Measurements from ENCODE around the gene HOOK2. TPM values are rescaled to one million over a fixed set of nuclear protein-coding genes. Genes with fewer than 3 reads are reported as not detected.

HOOK2 gene
- total and polyA plus RNA-seq, 4 donors: 39.8 to 67.4 (median 50.6) TPM

DNA sequence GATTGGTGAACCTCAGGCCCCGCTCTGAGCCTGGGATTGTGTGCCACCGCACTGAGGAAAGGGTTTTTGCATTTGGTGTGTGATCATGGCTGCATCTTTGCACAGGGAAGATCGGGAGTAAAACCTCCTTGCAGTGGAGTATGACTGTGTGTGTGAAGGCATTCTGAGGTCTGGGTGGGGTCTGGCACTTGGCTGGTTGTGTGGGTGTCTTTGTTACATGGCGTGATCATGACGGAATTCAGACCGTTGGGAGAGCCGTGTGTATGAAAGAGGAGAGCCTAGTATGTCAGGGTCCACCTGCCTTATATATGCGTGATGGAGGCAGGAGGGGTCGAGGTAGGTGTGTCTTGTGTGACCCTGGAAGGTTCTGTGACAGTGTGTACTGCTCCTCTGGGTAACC is 24.5 kb downstream of the HOOK2 start:
- no peak for ATAC-seq (ENCODE audit: insufficient read depth, low FRiP score)
- H3K9me3 ChIP-seq (ENCODE audit: control insufficient read depth in 4 of 4, insufficient read depth in 3 of 4, low read length in 3 of 4): peaks cover 0 to 11% (median 2%) of the 10 kb centered on the region in 4 donors
- no peak overlapping the region for H3K9ac ChIP-seq (ENCODE audit: insufficient read depth in 1 of 2, low read length in 2 of 2)
- TF ChIP-seq CTCF (IDR thresholded peaks at IDR 0.05; ENCODE audit: control extremely low read depth, extremely low read depth): no peak
- H3K36me3 ChIP-seq (ENCODE audit: control insufficient read depth in 4 of 4, insufficient read depth in 4 of 4, low read length in 4 of 4): peaks cover 5 to 17% (median 16%) of the 10 kb centered on the region in 4 donors
- peaks cover 0 to 16% (median 6%) of the 10 kb centered on the region in 3 donors for H3K27me3 ChIP-seq (ENCODE audit: control insufficient read depth in 3 of 3, insufficient read depth in 3 of 3, low read length in 2 of 3)
- no peak overlapping the region for H3K4me3 ChIP-seq
- peaks cover 0 to 4% (median 0%) of the 10 kb centered on the region in 5 donors for H3K4me1 ChIP-seq (ENCODE audit: control insufficient read depth in 5 of 5, insufficient read depth in 5 of 5, low read length in 5 of 5)
- WGBS, 2 donors: 72 to 73% methylated on average over 9 of the region's 9 CpGs
- DNase-seq: no peak
- H3K27ac ChIP-seq (ENCODE audit: low read depth in 1 of 2, low read length in 1 of 2): no peak overlapping the region

DNA sequence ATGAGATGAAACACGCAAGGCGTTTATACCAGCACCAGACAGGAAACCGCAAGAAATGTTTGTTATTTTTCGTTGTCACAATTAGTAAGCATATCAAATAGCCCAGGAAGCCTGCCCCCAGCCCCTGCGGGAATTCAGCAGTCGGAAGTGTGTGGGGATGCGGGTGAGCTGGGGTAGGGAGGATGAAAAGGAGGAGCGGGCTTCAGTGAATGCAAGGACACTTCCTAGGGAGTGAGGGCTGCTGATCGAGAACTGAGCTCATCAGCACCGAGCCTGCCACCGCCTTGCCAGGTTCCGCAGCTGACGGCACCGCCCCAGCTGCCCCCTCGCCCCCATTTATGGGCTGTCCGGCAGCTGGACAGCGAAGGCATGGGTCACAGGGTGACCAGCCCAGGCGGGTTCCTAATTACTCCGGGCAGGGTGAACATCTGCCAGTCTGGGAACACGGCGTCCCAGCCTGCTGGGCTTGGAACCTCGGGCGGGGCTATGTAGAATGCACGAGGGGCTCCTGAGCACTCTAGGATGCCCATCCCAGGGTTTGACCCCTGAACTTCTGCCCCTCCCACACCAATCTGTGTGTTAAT is 25.3 kb downstream of the HOOK2 start:
- DNase-seq (no peak), ATAC-seq (ENCODE audit: insufficient read depth, low FRiP score) (no peak)
- H3K27me3 ChIP-seq (ENCODE audit: control insufficient read depth in 3 of 3, insufficient read depth in 3 of 3, low read length in 2 of 3): peaks cover 0 to 16% (median 6%) of the 10 kb centered on the region in 3 donors
- peaks cover 0 to 4% (median 0%) of the 10 kb centered on the region in 5 donors for H3K4me1 ChIP-seq (ENCODE audit: control insufficient read depth in 5 of 5, insufficient read depth in 5 of 5, low read length in 5 of 5)
- WGBS, 2 donors: 36 to 37% methylated on average over 24 of the region's 24 CpGs
- TF ChIP-seq CTCF (IDR thresholded peaks at IDR 0.05; ENCODE audit: control extremely low read depth, extremely low read depth): no peak
- peaks cover 0 to 11% (median 2%) of the 10 kb centered on the region in 4 donors for H3K9me3 ChIP-seq (ENCODE audit: control insufficient read depth in 4 of 4, insufficient read depth in 3 of 4, low read length in 3 of 4)
- no peak overlapping the region for H3K9ac ChIP-seq (ENCODE audit: insufficient read depth in 1 of 2, low read length in 2 of 2)
- peaks cover 5 to 24% (median 17%) of the 10 kb centered on the region in 4 donors for H3K36me3 ChIP-seq (ENCODE audit: control insufficient read depth in 4 of 4, insufficient read depth in 4 of 4, low read length in 4 of 4)
- no peak overlapping the region for H3K4me3 ChIP-seq
- H3K27ac ChIP-seq (ENCODE audit: low read depth in 1 of 2, low read length in 1 of 2): no peak overlapping the region

- WGBS, 2 donors: 76 to 90% methylated on average over 6 of the region's 6 CpGs
- Histone ChIP-seq H3K27me3 (ENCODE audit: control insufficient read depth in 3 of 3, insufficient read depth in 3 of 3, low read length in 2 of 3) (peaks cover 0 to 16% (median 6%) of the 10 kb centered on the region in 3 donors), H3K27ac (ENCODE audit: low read depth in 1 of 2, low read length in 1 of 2) (no peak overlapping the region), H3K4me3 (no peak overlapping the region), H3K4me1 (ENCODE audit: control insufficient read depth in 5 of 5, insufficient read depth in 5 of 5, low read length in 5 of 5) (peaks cover 0 to 4% (median 0%) of the 10 kb centered on the region in 5 donors), H3K36me3 (ENCODE audit: control insufficient read depth in 4 of 4, insufficient read depth in 4 of 4, low read length in 4 of 4) (peaks cover 5 to 30% (median 17%) of the 10 kb centered on the region in 4 donors), H3K9ac (ENCODE audit: insufficient read depth in 1 of 2, low read length in 2 of 2) (no peak overlapping the region), H3K9me3 (ENCODE audit: control insufficient read depth in 4 of 4, insufficient read depth in 3 of 4, low read length in 3 of 4) (peaks cover 0 to 11% (median 2%) of the 10 kb centered on the region in 4 donors)
- no peak for TF ChIP-seq CTCF (IDR thresholded peaks at IDR 0.05; ENCODE audit: control extremely low read depth, extremely low read depth)
- no peak for DNase-seq
- no peak for ATAC-seq (ENCODE audit: insufficient read depth, low FRiP score)
Measured at GRCh38 chr19:12748489-12748888, 26.9 kb downstream of the HOOK2 start.

Data from lung (tissue), 12 donors.